Fibroblast of upper back skin (primary cell): ENCODE results near the gene CDC16.
"Not testable (repeated sequence)": the region's sequence is repeated elsewhere in the genome, so short reads cannot be mapped to it uniquely, and the experiment has no call there.

Experiments
- DNase-seq: peaks from one replicate; pipeline ENCODE4 v3.0.0-alpha.2; 2013

The CDC16 gene

GRCh38 chr13:114234645-114235421, at the start of gene CDC16:
Gene CDC16, plus strand, starts transcription at chr13:114234897. Its CDS starts 188 bp downstream, at chr13:114235085.
- peak; percentile 92 for DNase-seq

DNA sequence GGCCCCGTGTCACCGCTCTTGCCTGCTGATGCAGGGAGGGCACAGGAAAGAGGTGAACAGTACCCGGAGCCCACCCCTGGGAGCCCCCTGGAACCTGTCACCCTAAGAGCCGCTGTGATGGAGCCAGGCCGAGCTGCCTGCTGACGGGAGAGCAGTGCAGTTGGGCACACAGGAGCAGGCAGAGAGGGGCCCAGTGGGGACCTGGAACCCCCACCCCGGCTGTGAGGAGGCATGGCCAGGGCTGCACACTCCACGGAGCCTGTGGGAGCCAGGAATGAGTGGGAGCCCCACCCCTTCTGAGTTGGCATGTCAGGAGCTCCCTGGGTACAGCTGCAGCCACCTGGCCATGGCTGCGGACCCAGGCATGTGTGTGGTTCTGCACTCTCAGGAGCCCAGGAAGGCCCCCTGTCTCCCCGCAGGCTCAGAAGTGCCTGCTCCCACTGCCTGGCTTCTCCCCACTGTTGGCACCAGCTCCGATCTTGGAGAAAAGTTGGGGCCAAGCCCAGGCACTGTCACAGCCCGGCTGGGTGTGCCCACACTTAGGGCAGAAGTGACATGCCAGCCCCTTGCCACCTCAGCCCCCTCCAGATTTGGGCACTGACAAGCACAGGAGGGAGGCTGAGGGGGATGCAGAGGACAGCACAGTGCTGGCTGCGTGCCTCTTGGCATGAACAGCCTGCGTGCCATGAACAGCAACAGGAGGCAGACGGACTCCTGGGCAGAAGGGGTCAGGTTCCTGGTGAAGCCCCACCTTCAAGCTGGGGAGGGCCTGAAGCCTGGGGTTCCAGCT, 49.3 kb upstream of the CDC16 start:
- no peak for DNase-seq

DNA sequence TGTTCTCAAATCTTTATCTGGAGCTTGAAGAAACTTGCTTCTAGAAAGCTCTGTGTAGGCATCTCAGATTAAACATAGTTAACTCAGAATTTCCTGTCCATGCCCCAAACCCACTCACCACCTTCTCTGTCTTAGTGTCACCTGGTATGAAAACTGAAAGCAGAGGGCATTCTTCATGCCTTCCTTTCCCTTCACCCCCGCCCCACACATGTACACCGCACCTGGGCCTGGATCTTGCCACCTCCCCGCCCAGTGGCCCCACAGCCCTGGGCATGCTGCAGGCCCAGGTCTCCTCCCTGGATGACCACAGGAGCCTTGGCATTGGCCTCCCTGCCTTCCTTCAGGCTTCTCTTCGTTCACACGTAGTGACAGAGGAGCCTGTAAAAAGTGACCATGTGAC, 39.8 kb upstream of the CDC16 start:
- DNase-seq: no peak

DNA sequence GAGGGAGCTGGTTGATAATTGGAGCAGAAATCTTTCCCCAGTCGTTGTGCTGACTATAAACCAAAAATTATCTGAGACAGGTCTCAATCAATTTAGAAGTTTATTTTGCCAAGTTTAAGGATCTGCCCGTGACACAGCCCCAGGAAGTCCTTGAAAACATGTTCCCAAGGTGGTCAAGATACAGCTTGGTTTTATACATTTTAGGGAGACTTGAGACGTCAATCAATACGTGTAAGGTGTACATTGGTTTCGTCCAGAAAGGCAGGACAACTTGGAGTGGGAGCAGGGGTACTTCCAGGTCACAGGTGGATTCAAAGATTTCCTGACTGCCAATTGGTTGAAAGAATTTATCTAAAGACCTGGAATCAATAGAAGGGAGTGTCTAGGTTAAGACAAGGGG, 38.1 kb upstream of the CDC16 start:
- DNase-seq: no peak

GRCh38 chr13:114198556-114198955, 36.1 kb upstream of the CDC16 start:
- no peak for DNase-seq

DNA sequence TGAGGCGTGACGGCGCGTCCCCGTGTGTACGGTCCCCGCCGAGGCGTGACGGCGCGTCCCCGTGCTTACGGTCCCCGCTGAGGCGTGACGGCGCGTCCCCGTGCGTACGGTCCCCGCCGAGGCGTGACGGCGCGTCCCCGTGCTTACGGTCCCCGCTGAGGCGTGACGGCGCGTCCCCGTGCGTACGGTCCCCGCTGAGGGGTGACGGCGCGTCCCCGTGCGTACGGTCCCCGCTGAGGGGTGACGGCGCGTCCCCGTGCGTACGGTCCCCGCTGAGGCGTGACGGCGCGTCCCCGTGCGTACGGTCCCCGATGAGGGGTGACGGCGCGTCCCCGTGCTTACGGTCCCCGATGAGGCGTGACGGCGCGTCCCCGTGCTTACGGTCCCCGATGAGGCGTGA, 35.2 kb upstream of the CDC16 start:
- DNase-seq: not testable (repeated sequence)

- no peak for DNase-seq
Measured at GRCh38 chr13:114199954-114200353, 34.7 kb upstream of the CDC16 start.

GRCh38 chr13:114200399-114200911, 34.2 kb upstream of the CDC16 start:
- peak; percentile 3 for DNase-seq

DNA sequence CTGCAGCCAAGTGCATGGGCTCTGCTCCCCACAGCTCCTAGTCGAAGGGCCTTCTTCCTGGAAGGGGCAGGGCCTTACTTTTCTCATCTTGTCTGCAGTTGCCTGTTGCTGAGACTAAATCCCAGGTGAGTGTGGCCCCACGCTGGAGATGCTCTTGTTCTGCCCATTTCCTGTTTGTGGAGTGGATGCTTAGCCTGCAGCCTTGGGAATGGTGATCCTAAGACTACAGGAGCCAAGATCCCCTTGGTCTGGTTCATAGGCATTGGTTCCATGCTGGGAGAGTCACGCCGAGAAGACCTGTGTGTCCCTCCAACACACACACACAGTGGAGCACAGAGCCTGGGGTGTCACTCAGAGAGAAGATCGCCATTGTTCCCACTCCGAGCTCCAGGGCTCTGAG, 32.1 kb upstream of the CDC16 start:
- DNase-seq: no peak

DNA sequence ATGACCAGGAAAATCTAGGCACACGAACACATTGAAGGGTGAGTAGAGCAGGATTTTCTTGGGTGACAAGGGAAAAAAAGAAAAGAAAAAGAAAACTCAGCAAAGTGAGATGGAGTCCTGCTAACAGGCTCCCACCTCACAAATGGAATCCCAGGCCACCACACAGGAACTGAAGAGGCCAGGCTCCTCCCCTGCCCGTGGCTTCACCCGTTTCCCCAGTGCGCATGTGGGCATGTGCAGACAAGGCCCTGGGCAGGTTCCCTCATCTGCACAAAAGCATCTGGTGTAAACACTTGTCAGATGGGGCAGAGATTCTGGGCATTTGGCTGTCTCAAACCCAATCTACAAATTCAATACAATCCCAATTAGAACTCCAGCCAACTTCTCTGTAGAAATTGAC, 31.2 kb upstream of the CDC16 start:
- no peak for DNase-seq

GRCh38 chr13:114204894-114205293, 29.8 kb upstream of the CDC16 start:
- no peak for DNase-seq

DNA sequence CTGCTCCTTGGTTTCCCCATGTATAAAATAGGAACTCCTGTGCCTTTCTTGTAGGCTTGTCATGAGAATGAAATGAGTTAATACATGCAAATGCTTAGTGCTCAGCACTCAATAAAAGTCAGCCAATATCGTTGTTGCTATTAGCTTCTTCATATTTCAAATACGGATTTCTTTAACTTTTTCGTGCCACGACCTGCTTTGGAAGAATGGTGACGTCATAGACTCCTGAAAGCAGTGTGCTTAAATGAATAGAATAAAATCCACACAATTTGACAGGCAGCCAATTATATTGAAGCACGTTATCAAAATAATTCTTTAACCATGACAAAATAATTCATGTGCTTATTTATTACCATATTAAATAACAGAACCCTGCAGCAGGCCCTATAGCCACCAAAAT, 26.6 kb upstream of the CDC16 start:
- DNase-seq: no peak

DNA sequence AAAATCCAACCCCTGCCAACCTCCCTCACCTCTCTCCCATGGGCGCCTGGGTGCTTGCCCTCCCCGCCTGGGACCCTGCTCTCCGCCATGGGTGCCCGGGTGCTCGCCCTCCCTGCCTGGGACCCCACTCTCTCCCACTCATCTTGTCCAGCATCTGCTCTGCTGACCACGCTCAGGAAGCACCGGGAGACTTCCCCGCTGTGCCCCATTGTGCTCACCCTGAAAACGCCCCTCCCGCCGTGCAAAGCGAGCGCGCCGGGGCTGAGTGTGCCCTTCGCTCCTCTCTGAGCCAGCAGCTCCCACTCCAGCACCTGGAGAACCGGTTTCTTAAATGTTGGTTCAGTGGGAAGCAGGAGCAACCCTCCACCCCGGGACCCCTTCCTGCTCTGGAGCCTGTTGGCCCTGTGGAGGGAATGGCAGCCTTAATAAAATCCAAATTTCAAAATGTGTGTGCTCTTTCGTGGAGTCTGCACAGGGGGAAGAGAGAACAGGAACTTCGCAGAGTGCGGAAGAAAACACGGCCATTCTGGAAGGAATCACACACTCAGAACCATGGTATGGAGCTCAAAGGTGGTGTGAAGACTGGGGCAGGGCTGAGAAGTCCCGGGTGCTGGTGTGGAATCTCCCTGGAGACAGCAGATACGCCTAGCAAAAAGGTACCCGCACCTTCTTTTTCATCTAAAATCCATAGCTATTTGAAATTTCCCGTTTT, 23.1 kb upstream of the CDC16 start:
- no peak for DNase-seq

DNA sequence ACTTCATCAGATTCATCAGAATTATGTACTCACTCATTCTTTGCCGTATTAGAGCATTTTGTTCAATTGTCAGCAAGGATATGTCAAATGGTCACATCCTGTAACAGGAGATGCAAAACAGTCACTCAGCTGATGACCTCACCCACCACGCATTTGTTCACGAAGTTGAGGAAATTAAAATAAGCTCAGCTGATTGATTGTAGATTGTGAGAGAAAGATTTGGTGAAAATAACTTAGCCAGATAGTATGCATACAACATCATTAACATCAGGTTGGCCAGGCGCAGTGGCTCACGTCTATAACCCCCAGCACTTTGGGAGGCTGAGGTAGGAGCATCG, 22.6 kb upstream of the CDC16 start:
- peak; percentile 46 for DNase-seq

GRCh38 chr13:114213980-114214379, 20.7 kb upstream of the CDC16 start:
- DNase-seq: no peak

DNA sequence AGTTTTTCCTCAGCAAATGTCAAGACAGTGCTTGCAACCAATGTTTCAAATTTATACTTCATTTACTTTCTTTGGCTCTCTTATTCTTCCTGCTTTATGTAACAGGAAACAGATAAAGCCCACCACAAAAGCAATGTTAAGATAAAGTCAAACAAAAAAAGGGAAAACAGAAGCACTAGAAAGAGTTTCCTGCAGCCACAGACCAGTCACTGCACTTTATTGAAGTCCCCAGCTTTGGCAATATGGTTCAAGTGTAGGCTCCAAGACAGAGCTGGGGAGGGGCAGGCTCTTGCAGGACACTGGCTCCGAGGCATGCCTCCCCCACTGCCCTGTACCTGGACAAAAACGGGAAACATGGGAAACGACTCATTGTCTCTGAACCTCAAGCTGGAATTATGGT, 15.3 kb upstream of the CDC16 start:
- DNase-seq: no peak

DNA sequence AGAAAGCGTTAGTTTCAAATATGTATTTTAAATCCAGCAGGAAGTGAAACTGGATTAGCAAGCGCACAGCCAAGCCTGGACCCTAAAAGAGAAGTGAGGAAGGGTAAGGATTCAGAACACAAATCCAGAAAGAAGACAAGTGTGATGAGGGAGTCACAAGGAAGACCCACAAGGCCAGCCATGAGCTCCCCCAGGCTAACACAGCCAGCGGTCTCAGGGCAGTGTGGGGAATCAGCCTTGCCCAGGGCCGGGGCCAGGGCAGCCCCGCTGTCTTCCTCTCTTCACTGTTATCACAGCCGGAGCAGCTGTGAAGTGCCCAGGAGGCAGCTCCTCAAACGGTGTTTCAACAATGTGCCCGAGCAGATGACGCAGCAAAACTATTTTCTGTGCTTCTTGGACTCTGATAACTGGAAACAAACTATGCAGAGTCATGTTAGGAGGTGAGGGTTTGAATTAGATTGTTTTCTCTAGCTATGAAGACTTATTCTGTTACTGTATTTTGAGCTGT, 12.2 kb upstream of the CDC16 start:
- DNase-seq: no peak

DNA sequence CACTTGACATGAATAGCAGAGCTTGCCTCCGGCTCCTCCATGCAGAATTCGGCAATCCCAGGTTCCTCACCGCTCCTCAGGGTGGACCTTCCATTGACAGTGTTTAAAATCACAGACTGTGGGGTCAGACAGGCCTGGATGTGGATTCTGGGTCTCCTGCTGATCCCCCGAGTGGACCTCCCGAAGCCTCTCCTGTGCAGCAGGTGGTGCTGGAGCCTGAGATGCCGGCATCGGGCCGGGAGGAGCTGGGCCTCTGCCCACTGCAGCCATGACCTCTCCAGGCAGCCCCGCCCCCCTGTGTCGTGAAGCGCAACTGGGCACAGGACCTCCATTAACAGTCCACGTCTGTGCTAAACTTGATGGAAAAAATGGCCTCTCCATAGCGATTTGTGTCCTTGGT, 10.5 kb upstream of the CDC16 start:
- DNase-seq: no peak

GRCh38 chr13:114225610-114226009, 9.1 kb upstream of the CDC16 start:
- no peak for DNase-seq

DNA sequence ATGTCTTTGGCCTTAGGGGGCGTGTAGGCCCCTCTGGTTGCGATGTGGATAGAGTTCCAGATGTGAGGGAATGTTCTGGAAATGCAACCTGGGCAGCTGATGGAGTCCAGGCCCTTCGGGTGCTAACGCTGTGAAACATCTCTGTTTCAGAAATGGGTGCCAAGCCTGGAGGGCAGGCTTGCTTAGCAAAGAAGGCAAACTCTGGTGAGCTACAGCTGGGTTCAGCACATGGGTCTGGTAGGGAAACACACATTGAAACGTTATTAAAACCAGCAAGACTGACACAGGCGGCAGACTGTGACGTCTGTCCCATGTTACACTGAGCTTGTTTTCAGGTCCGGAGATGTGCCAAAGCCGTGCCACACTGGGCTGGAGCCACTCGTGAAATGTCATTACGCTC, 8.6 kb upstream of the CDC16 start:
- no peak for DNase-seq

DNA sequence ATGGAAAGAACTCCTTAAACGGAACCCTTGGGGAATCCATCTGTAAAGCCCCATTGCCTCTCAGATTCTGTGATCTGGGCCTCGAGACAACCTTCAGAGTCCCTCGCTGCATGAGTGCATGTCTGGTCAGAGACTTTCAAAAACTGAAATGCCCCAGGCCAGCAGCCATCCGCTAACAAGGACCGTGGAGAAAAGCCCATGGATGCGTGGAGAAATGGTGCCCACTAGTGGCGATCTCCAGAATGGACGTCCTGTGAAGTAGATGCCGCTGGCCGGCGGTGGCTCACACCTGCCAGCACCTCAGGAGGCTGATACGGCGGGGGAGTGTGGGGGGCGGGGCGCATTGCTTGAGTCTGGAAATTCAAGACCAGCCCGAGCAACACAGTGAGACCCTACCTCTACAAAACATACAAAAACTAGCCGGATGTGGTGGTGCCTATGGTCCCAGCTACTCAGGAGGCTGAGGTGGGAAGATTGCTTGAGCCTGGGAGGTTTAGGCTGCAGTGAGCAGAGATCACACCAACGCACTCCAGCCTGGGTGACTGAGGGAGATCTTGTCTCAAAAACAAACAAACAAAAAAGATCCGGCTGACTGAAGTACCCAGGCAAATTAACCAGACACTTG, 7.9 kb upstream of the CDC16 start:
- peak; percentile 80 for DNase-seq

- no peak for DNase-seq
Measured at GRCh38 chr13:114227528-114227927, 7.2 kb upstream of the CDC16 start.

DNA sequence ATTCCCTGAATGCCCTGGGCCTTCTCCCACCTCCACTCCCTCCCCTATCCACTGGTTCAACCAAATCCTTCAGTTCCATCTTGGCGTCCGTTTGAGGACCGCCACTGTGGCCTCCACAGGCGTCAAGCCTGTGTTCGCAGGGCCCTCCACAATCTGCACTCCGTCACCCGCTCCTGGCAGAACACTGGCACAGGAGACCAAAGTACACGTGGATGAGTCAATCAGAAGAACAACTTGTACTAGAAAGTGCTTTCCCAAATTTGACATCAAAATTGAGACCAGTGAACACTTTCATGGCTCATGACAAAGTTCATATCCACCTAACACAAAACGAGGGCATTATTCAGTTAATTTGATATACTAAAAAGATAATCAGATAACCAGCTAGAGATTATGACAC, 6.5 kb upstream of the CDC16 start:
- DNase-seq: no peak
